ENCODE results near the gene WDFY4. TPM values are rescaled to one million over a fixed set of nuclear protein-coding genes. Genes with fewer than 3 reads are reported as not detected.
A peak's percentile ranks its signal among the peaks of the same experiment; 100 is the strongest.

The WDFY4 gene
- polyA plus RNA-seq, 10 donors: 1.6 to 4.8 (median 2.6) TPM

GRCh38 chr10:48656241-48656913 is 28.3 kb upstream of the WDFY4 start:
- peak; percentile 82 to 94 (median 92) for DNase-seq

GRCh38 chr10:48656914-48657305 is 27.8 kb upstream of the WDFY4 start:
- no peak for DNase-seq

GRCh38 chr10:48657416-48657815 is 27.3 kb upstream of the WDFY4 start:
- no peak for DNase-seq

- DNase-seq: peak; percentile 58 to 82 (median 78)
Observed at GRCh38 chr10:48658243-48658974, 26.3 kb upstream of the WDFY4 start.

- DNase-seq: no peak
Observed at GRCh38 chr10:48658975-48659269, 25.8 kb upstream of the WDFY4 start.

- peak in 1 of 3 donors; percentile 46 for DNase-seq
Observed at GRCh38 chr10:48659790-48660189, 24.9 kb upstream of the WDFY4 start.

- DNase-seq: no peak
Observed at GRCh38 chr10:48661441-48661840, 23.2 kb upstream of the WDFY4 start.

- peak in 1 of 3 donors; percentile 46 for DNase-seq
Observed at GRCh38 chr10:48667960-48668590, 16.6 kb upstream of the WDFY4 start.

GRCh38 chr10:48670978-48671913 is 13.4 kb upstream of the WDFY4 start:
- no peak for DNase-seq

GRCh38 chr10:48671914-48672595 is 12.6 kb upstream of the WDFY4 start:
- DNase-seq: no peak

- no peak for DNase-seq
Observed at GRCh38 chr10:48672596-48673265, 11.9 kb upstream of the WDFY4 start.

GRCh38 chr10:48677625-48678024 is 7.0 kb upstream of the WDFY4 start:
- no peak for DNase-seq

- no peak for DNase-seq
Observed at GRCh38 chr10:48678041-48678440, 6.6 kb upstream of the WDFY4 start.

GRCh38 chr10:48681740-48682139 is 2.9 kb upstream of the WDFY4 start:
- no peak for DNase-seq

GRCh38 chr10:48682265-48682664 is 2.4 kb upstream of the WDFY4 start:
- DNase-seq: no peak

- no peak for DNase-seq
Observed at GRCh38 chr10:48683424-48683823, 1.2 kb upstream of the WDFY4 start.

GRCh38 chr10:48683868-48684267 is 805 bp upstream of the WDFY4 start:
- DNase-seq: no peak

GRCh38 chr10:48684463-48684791 is 246 bp upstream of the WDFY4 start:
- DNase-seq: no peak

GRCh38 chr10:48685731-48686130 is 1.1 kb downstream of the WDFY4 start:
- DNase-seq: no peak

GRCh38 chr10:48690791-48691660 is 6.4 kb downstream of the WDFY4 start:
- DNase-seq: no peak

All from muscle of back (tissue), 11 donors.